TTC549 (cell line): ENCODE measurements around the gene UBE2J1.

Experiments
- FAIRE-seq: peaks from 2 replicates; lab custom pipeline; 2012; peaks lifted over from hg19 to GRCh38; lab: Jason Lieb, UNC

The UBE2J1 gene

GRCh38 chr6:89289710-89290109, 62.8 kb downstream of the UBE2J1 start:
- no peak for FAIRE-seq

GRCh38 chr6:89287351-89288028, 65.0 kb downstream of the UBE2J1 start:
- FAIRE-seq = no peak

- no peak for FAIRE-seq
Observed at GRCh38 chr6:89286516-89286915, 66.0 kb downstream of the UBE2J1 start.

- no peak for FAIRE-seq
Observed at GRCh38 chr6:89284963-89285735, 67.4 kb downstream of the UBE2J1 start.

- no peak for FAIRE-seq
Observed at GRCh38 chr6:89284081-89284480, 68.4 kb downstream of the UBE2J1 start.

GRCh38 chr6:89282749-89283148, 69.8 kb downstream of the UBE2J1 start:
- FAIRE-seq = no peak

- FAIRE-seq = no peak
Observed at GRCh38 chr6:89281779-89282246, 70.7 kb downstream of the UBE2J1 start.

GRCh38 chr6:89278956-89279355, 73.6 kb downstream of the UBE2J1 start:
- no peak for FAIRE-seq
